ENCODE data around the gene HECTD3.

DNA sequence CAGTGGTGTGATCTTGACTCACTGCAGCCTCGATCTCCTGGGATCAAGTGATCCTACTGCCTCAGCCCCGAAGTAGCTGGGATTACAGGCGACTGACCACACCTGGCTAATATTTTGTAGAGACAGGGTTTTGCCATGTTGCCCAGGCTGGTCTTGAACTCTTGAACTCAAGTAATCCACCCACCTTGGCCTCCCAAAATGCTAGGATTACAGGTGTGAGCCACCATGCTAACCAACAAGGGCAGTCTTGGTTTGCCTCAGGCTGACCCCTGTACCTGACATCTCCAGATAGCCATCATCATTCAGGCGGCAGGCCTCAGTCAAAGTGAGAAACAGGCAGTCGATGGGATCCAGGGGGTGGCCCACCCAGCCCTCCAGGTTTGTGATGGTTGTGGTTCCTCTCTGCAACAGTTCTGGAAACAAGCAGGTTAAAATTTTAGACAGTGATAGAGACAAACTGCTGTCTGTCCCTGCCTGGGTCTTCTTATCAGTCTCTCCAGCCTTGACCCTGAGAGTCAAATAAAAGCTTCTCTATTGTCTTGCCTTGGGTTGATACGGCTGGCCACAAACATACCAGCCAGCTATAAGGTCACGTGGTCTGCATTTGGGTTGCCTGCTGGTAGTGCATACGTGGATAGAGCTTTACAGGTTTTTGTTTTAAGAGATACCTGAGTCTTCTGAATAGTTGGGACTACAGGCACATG is 27.7 kb upstream of the HECTD3 start:
- no peak for TF ChIP-seq EZH2phosphoT487 (IDR thresholded peaks at IDR 0.05; ENCODE audit: low read depth)
- TF ChIP-seq, protein P1, sequence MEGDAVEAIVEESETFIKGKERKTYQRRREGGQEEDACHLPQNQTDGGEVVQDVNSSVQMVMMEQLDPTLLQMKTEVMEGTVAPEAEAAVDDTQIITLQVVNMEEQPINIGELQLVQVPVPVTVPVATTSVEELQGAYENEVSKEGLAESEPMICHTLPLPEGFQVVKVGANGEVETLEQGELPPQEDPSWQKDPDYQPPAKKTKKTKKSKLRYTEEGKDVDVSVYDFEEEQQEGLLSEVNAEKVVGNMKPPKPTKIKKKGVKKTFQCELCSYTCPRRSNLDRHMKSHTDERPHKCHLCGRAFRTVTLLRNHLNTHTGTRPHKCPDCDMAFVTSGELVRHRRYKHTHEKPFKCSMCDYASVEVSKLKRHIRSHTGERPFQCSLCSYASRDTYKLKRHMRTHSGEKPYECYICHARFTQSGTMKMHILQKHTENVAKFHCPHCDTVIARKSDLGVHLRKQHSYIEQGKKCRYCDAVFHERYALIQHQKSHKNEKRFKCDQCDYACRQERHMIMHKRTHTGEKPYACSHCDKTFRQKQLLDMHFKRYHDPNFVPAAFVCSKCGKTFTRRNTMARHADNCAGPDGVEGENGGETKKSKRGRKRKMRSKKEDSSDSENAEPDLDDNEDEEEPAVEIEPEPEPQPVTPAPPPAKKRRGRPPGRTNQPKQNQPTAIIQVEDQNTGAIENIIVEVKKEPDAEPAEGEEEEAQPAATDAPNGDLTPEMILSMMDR (IDR thresholded peaks at IDR 0.05; ENCODE audit: low read depth, low read length), result no peak
